GM19452 (cell line): Measurements from ENCODE around the gene EVC2.
"Not testable (repeated sequence)": the region's sequence is repeated elsewhere in the genome, so short reads cannot be mapped to it uniquely, and the experiment has no call there.

Experiments
- ATAC-seq: cut with Tn5 transposase; IDR thresholded peaks from one replicate; pipeline ENCODE4 v1.9.1; 2021; ENCODE audit not compliant: unreplicated experiment

EVC2 gene

GRCh38 chr4:5629542-5629941 lies 78.8 kb downstream of the EVC2 start:
- ATAC-seq = no peak

- ATAC-seq = no peak
Measured at GRCh38 chr4:5626913-5627312, 81.4 kb downstream of the EVC2 start.

GRCh38 chr4:5622596-5622995 lies 85.8 kb downstream of the EVC2 start:
- no peak for ATAC-seq

- no peak for ATAC-seq
Measured at GRCh38 chr4:5619913-5620625, 88.3 kb downstream of the EVC2 start.

GRCh38 chr4:5618051-5618960 lies 90.1 kb downstream of the EVC2 start:
- ATAC-seq = no peak

- ATAC-seq = no peak
Measured at GRCh38 chr4:5616331-5616950, 91.9 kb downstream of the EVC2 start.

- ATAC-seq = no peak
Measured at GRCh38 chr4:5615496-5616075, 92.8 kb downstream of the EVC2 start.

- no peak for ATAC-seq
Measured at GRCh38 chr4:5611750-5612149, 96.6 kb downstream of the EVC2 start.

- no peak for ATAC-seq
Measured at GRCh38 chr4:5609306-5610007, 98.9 kb downstream of the EVC2 start.

GRCh38 chr4:5593828-5594227 lies 114.5 kb downstream of the EVC2 start:
- not testable (repeated sequence) for ATAC-seq

GRCh38 chr4:5592272-5592671 lies 116.1 kb downstream of the EVC2 start:
- no peak for ATAC-seq

- no peak for ATAC-seq
Measured at GRCh38 chr4:5589495-5589894, 118.9 kb downstream of the EVC2 start.

- no peak for ATAC-seq
Measured at GRCh38 chr4:5588046-5588445, 120.3 kb downstream of the EVC2 start.

GRCh38 chr4:5575941-5576340 lies 132.4 kb downstream of the EVC2 start:
- no peak for ATAC-seq

GRCh38 chr4:5574386-5574785 lies 134.0 kb downstream of the EVC2 start:
- ATAC-seq = no peak

GRCh38 chr4:5573965-5574364 lies 134.4 kb downstream of the EVC2 start:
- ATAC-seq = no peak

GRCh38 chr4:5572751-5573150 lies 135.6 kb downstream of the EVC2 start:
- no peak for ATAC-seq

GRCh38 chr4:5572114-5572513 lies 136.2 kb downstream of the EVC2 start:
- ATAC-seq = no peak

- no peak for ATAC-seq
Measured at GRCh38 chr4:5571646-5572045, 136.7 kb downstream of the EVC2 start.

GRCh38 chr4:5569451-5569850 lies 138.9 kb downstream of the EVC2 start:
- ATAC-seq = no peak

GRCh38 chr4:5568931-5569330 lies 139.4 kb downstream of the EVC2 start:
- no peak for ATAC-seq
